ENCODE measurements around the gene BATF3.
"Not testable (repeated sequence)": the region's sequence is repeated elsewhere in the genome, so short reads cannot be mapped to it uniquely, and the experiment has no call there.

Gene BATF3

DNA sequence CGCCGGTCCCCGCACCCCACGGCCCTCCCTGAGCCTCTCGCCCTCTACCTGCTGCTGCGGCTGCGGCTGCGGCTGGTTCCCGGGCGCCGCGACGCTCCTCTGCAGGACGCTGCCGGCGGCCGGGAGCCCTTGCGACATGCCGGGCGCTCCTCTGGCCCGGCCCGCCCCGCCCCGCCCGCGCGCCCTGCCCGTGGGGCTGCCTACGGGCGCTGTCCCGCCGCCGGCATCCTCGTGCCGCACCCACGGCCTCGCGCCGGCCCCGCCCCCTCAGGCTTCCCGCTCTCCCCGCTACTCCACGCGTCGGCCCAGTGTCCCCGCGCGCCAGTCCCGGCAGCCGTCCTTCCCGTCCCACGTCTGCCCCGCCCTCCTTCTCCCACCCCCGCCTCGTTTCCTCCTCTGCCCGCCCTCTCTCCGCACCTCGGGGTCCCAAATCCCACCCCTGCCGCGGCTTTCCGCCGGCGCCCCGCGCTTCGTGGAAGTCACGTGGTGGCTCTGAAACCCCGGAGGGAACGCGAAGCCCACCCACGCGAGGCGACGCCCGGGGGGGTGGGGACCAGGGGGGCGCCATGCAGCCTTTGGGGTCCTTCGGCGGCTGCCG, at the start of gene BATF3:
Gene BATF3 (minus strand): TSS at position 216 of the 598 bp plus-strand sequence. CDS start 78 bp downstream, at position 138.
- no peak for TF ChIP-seq ZNF274 (IDR thresholded peaks at IDR 0.05; ENCODE audit: low read depth, low read length)
- peak within 1 kb of the TSS; percentile 64 for H3K4me3 ChIP-seq (ENCODE audit: low read length)

- no peak overlapping the region for H3K4me3 ChIP-seq (ENCODE audit: low read length)
- TF ChIP-seq ZNF274 (IDR thresholded peaks at IDR 0.05; ENCODE audit: low read depth, low read length) = no peak
These were observed 46.9 kb upstream of the BATF3 start for GRCh38 chr1:212746546-212746945.

DNA sequence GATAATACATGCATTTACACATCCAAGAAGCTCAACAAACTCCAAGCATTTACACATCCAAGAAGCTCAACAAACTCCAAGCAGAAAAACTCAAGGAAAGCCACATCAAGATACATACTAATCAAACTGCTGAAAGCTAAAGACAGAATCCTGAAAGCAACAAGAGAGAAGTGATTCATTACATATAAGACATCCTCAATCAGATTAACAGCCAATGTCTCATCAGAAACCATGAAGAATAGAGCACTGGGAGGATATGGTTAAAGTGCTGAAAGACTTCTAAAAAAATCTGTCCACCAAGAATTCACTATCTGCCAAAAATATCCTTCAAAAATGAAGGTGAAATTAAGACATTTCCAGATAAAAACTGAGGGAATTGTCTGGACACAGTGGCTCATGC, 45.7 kb upstream of the BATF3 start:
- no peak for TF ChIP-seq ZNF274 (IDR thresholded peaks at IDR 0.05; ENCODE audit: low read depth, low read length)
- H3K4me3 ChIP-seq (ENCODE audit: low read length) = no peak overlapping the region

DNA sequence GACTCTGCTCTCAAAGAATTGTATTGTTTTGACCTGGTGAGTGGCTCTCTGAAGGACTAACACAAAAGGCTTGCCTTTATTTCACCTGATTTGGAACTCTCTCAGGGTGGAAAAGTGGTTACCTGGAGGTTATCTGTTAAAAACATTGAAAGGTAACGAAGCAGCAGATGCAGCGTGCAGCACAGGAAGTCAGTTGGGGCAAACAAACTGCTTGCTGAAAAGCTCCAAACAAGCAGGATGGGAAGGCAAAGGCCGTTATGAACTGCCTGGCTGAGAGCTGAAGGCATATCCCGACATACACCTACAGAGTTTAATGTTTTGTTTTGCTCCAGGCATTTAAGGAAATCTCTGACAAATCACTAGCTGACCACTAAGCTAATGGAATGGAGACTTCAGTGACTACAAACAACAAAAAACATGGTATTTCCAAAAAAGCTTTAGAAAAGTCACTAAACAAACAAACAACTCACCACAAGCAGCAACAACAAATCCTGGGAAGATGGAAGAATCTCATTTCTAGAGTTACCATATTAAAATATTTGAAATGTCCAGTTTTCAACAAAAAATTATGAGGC, 44.3 kb upstream of the BATF3 start:
- TF ChIP-seq ZNF274 (IDR thresholded peaks at IDR 0.05; ENCODE audit: low read depth, low read length) = no peak
- H3K4me3 ChIP-seq (ENCODE audit: low read length) = no peak overlapping the region

DNA sequence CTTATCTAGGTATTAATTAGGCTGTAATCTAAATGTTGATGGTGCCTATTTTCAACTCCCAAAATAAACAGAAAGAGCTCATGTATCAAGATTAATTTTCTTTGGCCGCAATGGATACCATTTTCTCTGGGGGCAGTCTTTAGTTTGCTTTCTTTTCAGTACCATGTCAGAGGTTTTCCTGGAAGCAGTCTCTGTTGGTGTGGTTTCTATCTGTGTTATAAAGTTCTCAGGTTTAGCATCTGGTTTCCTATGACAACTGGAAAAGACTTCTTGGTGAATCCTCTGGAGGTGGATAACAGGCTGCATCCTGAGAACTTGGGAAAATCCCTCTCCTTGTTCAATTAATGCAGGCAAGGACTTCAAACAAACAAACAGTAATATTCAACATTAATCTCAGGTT, 38.7 kb upstream of the BATF3 start:
- no peak overlapping the region for H3K4me3 ChIP-seq (ENCODE audit: low read length)
- TF ChIP-seq ZNF274 (IDR thresholded peaks at IDR 0.05; ENCODE audit: low read depth, low read length) = no peak

DNA sequence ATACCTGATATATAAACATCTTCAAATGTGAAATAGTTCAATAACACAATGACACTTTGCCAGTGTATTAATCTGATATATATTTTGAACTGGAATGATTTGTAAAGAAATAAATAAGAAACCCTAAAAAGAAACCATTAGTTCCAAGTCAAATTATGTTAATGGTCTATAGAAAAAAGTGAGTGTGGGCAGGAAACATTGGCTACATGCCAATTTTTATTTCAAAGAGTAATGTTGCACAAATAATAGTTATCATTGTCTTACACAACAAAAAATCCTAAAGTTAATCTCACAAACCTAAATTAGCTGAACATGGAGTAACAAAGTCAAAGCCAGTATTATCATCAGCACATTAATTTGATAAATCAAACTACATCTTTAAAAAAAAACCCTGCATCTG, 37.9 kb upstream of the BATF3 start:
- no peak overlapping the region for H3K4me3 ChIP-seq (ENCODE audit: low read length)
- TF ChIP-seq ZNF274 (IDR thresholded peaks at IDR 0.05; ENCODE audit: low read depth, low read length) = no peak

- H3K4me3 ChIP-seq (ENCODE audit: low read length) = no peak overlapping the region
- TF ChIP-seq ZNF274 (IDR thresholded peaks at IDR 0.05; ENCODE audit: low read depth, low read length) = no peak
These were observed 33.5 kb upstream of the BATF3 start for GRCh38 chr1:212733109-212733508.

DNA sequence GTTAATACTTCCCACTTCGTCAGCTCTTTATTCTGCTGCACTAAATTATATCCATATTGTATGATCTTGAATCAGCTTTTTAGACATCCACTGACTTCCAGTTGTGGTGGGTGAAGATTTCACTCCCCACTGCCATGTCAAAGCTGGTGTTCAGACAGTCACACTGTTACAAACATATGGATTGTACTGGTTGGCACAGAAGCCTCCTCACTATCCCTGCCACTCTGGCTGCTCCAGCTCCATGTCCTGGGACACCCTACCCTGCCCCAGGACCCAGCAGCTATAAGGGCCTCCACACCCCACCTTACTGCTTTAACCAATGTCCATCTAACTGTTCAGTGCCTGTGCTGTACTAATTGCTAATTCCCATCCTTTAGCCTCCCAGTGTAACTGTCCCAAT, 32.0 kb upstream of the BATF3 start:
- H3K4me3 ChIP-seq (ENCODE audit: low read length) = no peak overlapping the region
- no peak for TF ChIP-seq ZNF274 (IDR thresholded peaks at IDR 0.05; ENCODE audit: low read depth, low read length)

DNA sequence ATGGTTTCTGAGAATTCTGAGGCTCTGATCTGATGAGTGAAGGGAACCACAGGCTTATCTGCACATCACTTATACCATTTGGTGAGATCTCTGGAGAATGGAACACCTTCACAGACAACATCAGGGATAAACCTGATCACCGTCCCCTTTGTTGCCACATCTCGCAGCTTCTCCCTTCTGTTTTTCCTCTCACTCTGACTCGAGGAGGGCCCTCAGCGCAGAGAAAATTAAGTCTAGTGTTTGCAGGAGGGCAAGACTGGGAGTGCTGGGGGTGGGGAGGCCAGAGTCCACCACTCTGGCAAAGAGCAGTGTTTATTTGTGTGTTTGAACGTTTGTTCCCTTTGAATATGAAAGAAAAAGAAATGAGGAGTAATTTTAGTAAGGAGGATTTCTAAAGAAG, 29.0 kb upstream of the BATF3 start:
- H3K4me3 ChIP-seq (ENCODE audit: low read length) = no peak overlapping the region
- no peak for TF ChIP-seq ZNF274 (IDR thresholded peaks at IDR 0.05; ENCODE audit: low read depth, low read length)

DNA sequence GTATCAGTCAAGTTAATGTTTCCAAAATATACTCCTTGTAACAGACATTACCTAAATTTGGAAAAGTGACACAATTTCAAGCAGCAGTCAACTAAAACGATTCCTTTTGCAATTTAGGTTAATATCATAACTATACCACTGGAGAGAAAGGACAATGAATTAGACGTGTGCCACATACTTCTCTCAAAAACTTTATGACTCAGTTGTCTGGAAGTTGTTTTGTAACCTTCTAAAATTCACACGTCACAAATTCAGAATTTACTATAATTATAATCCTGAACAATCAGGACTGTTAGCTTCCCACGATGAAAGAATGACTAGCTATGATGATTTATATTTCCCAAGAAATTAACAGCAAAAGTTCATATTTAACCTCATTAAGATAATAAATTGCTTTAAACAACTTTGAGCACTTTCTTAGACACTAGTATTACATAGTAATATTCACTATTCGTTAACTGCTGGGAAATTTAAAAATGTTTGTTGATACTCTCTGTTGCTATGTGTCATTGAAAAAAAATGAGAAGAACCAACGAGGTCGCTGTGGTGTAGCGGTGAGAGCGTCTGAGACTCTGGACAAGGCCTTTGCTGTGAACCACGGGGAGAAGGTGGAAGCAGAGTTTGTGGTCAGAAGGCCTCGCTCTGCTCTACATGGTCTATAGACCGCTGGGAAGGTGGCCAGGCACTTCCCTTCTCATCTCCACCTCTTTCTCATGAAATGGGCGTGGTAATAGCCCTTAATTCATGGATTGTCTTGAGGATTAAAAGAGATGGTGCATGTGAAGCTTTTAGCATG, 27.9 kb upstream of the BATF3 start:
- no peak overlapping the region for H3K4me3 ChIP-seq (ENCODE audit: low read length)
- no peak for TF ChIP-seq ZNF274 (IDR thresholded peaks at IDR 0.05; ENCODE audit: low read depth, low read length)

DNA sequence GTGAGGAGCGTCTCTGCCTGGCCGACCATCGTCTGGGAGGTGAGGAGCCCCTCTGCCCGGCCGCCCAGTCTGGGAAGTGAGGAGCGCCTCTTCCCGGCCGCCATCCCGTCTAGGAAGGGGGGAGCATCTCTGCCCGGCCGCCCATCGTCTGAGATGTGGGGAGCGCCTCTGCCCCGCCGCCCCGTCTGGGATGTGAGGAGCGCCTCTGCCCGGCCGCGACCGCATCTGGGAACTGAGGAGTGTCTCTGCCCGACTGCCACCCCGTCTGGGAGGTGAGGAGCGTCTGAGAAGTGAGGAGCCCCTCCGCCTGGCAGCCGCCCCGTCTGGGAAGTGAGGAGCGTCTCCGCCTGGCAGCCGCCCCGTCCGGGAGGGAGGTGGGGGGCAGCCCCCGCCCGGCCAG, 25.0 kb upstream of the BATF3 start:
- not testable (repeated sequence) for H3K4me3 ChIP-seq (ENCODE audit: low read length)

- no peak for TF ChIP-seq ZNF274 (IDR thresholded peaks at IDR 0.05; ENCODE audit: low read depth, low read length)
- H3K4me3 ChIP-seq (ENCODE audit: low read length) = no peak overlapping the region
These were observed 22.8 kb upstream of the BATF3 start for GRCh38 chr1:212722270-212722957.

DNA sequence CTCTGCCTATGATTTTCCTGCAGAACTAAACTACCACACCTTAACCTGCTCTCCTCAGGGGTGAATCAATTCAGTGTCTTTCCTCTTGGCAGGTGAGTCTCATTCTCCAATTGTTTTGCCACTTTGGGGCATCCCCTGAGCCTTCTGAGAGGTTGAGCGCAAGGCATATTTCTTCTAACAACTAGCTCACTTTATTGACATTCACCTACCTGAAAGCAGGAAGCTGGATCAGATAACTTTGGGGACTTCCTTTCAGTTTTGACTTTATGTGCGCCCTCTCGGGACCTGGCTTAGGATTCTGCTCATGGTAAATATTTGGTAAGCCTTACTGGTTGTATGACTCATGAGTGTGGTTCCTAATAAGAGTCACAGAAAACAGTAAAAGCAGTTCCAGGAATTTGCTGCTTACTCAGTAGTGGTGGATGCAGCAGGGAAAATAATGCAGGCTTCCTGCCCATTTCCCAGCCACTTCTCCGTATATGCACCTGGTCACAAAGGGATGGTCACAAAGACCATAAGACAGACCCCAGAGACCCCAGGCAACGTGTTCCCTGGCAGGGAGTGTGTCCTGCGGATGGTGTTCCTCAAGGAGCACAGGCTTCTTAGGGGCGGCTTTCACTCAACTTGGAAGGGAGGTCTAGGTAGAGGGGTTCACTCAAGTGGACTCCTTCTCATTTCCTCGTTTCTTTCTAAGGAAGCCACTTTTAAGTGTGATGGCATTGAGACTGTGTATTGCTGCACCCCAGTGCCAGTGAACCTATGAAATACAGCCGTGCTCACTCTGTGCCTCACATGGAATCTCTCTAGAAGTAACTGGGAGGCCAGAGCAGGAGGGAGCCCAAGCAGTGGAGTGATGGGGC, 22.0 kb upstream of the BATF3 start:
- no peak overlapping the region for H3K4me3 ChIP-seq (ENCODE audit: low read length)
- TF ChIP-seq ZNF274 (IDR thresholded peaks at IDR 0.05; ENCODE audit: low read depth, low read length) = no peak

GRCh38 chr1:212719633-212720032, 20.0 kb upstream of the BATF3 start:
- no peak for TF ChIP-seq ZNF274 (IDR thresholded peaks at IDR 0.05; ENCODE audit: low read depth, low read length)
- no peak overlapping the region for H3K4me3 ChIP-seq (ENCODE audit: low read length)
